ENCODE measurements around the gene PIK3C2G.
"Not testable (repeated sequence)": the region's sequence is repeated elsewhere in the genome, so short reads cannot be mapped to it uniquely, and the experiment has no call there.

PIK3C2G gene, protein sequence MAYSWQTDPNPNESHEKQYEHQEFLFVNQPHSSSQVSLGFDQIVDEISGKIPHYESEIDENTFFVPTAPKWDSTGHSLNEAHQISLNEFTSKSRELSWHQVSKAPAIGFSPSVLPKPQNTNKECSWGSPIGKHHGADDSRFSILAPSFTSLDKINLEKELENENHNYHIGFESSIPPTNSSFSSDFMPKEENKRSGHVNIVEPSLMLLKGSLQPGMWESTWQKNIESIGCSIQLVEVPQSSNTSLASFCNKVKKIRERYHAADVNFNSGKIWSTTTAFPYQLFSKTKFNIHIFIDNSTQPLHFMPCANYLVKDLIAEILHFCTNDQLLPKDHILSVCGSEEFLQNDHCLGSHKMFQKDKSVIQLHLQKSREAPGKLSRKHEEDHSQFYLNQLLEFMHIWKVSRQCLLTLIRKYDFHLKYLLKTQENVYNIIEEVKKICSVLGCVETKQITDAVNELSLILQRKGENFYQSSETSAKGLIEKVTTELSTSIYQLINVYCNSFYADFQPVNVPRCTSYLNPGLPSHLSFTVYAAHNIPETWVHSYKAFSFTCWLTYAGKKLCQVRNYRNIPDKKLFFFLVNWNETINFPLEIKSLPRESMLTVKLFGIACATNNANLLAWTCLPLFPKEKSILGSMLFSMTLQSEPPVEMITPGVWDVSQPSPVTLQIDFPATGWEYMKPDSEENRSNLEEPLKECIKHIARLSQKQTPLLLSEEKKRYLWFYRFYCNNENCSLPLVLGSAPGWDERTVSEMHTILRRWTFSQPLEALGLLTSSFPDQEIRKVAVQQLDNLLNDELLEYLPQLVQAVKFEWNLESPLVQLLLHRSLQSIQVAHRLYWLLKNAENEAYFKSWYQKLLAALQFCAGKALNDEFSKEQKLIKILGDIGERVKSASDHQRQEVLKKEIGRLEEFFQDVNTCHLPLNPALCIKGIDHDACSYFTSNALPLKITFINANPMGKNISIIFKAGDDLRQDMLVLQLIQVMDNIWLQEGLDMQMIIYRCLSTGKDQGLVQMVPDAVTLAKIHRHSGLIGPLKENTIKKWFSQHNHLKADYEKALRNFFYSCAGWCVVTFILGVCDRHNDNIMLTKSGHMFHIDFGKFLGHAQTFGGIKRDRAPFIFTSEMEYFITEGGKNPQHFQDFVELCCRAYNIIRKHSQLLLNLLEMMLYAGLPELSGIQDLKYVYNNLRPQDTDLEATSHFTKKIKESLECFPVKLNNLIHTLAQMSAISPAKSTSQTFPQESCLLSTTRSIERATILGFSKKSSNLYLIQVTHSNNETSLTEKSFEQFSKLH (N-terminal part only)

DNA sequence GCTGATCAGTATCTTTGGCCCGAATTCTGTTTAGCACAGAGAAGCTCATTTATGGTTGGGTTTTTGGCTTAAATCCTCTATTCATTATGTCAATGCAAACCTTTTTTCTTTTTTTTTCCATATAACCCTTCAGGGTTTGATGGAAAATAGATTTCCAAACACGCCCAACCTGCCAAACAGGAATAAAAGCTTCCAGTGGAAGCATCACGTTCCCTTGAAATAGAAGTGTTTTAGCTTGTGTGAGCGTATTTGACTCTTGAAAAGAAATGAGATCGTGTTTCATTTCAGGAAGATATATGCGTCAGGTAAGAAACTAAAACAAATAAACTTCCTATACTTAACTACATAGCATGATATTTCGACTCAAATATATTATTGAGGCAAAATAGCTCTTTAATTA lies at the start of gene PIK3C2G:
TSS of gene PIK3C2G (plus strand) at position 246 of the 400 bp plus-strand sequence. CDS start 20,564 bp downstream, outside the sequence.
- in situ Hi-C loops (cut with HindIII; ENCODE audit: low sequenced_read_pairs): no loop called here

DNA sequence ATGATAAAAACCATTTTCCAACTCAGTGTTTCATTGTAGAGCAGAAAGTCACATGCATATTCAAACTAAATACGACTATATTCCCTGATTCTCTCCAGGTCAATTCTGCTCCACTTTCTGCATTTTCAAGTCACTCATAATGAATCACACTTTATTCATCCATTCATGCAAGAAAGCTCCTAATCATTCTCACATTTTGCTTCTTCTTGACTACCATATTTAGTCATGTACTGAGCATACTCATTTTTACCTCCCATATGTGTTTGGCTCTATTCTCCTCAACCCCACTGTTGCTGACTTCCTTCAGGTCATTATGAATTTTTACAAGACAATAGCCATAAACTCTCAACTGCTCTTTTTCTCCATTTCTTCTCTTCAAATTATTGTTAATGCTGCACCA lies 43.4 kb upstream of the PIK3C2G start:
- in situ Hi-C loops (cut with HindIII; ENCODE audit: low sequenced_read_pairs): no loop called here

DNA sequence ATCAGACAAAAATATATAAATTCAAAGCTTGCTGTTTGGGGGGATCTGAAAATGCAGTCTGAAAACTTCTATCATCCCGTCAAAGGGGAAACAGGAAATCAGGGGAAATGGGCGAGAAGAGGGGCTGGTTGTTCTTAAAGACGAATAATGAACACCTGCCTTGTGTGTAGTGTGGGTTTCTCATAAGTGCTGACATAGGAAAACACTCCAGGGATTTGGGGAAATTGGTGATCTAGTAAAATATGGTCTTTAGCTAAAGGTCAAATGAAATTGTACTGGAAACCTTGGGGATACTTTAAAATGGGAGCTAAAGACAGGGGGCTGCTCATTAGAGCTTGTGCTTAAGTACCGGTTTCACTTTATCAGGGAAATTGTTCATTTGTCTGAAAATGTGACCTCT lies 39.6 kb upstream of the PIK3C2G start:
- in situ Hi-C loops (cut with HindIII; ENCODE audit: low sequenced_read_pairs): no loop called here

DNA sequence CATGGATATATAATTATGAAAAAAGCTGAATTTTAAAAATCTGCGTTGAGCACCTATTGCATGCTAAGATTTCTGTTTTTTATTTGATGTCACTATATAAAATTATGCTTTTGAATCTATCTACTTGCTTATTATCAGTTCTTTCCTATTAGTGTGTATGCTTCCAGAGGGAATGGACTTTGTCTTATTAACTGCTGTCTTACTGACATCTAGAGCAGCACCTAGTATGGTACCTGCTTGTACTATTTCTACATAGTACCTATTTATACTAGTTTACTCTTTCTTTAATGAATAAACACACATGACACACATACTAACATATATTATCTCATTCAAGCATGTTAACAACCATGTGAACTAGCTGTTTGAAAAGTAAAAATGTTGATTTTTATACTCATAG lies 38.6 kb upstream of the PIK3C2G start:
- in situ Hi-C loops (cut with HindIII; ENCODE audit: low sequenced_read_pairs): no loop called here

DNA sequence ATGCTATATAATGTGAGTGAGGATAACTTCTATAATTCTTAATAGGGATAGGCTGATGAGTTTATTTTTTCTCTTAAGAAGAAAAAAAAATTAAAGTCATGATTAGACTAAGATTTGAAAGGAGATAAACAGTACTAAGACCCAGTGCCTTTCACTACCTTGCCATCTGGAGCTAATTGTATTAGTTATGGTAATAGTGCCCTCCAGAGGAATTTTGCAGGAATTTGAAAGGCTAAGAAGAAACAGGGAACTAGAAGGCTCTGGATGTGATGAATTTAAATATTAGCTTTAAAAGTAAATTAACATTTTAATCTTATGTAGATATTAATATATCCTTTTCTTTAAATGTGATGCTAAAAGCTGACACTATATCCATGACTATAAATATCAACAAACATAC lies 36.6 kb upstream of the PIK3C2G start:
- in situ Hi-C loops (cut with HindIII; ENCODE audit: low sequenced_read_pairs): no loop called here

DNA sequence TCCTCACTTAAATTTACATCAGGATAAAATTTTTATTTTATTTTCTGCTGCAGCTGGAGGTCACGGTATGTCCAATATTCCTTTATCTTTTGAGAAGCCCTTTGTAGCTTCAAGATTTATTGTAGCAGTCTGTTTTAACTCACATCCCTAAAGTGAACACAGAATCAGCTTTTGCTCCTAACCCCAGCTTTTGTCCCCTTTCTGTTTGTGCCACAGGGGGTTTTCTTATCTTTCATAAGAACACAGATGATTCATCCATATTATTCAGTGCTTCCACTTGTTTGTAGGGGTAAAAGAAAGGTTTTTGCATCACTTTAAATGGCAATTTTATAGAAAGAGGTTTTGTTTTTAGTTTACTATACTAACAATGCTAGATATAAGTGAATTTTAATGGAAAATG lies 21.8 kb upstream of the PIK3C2G start:
- in situ Hi-C loops (cut with HindIII; ENCODE audit: low sequenced_read_pairs): no loop called here

DNA sequence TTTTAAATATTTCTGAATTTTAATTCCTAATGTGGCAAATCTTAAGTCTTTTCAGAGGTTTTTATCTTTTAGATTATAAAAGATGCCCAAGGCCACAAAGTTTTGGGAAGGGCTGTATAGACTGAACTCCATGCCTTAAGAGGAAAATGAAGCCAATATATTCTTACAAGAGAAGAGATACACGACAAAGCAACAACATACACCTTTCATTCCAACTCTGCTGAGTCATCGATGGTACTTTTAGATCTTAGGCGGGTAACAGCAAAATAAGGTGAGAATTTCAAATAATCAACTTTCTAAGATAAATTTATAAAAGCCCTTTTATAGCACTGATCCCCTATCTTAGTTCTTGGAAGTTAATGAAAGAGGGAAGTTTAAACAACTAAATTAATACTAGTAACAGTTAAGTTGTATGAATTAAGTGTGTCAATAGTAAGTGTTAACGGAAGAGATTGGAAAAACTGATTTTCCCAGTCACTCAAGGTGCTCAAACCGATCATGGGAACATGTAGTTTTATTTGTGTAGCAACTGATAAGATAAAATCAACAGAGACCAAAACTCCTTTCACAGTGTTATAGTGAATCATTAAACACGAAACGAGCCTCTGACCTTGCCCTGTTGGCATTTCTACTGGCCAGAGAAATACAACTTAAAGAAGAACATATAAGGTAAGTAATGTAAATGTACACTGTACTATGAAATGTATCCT lies 18.8 kb upstream of the PIK3C2G start:
- in situ Hi-C loops (cut with HindIII; ENCODE audit: low sequenced_read_pairs): no loop called here

DNA sequence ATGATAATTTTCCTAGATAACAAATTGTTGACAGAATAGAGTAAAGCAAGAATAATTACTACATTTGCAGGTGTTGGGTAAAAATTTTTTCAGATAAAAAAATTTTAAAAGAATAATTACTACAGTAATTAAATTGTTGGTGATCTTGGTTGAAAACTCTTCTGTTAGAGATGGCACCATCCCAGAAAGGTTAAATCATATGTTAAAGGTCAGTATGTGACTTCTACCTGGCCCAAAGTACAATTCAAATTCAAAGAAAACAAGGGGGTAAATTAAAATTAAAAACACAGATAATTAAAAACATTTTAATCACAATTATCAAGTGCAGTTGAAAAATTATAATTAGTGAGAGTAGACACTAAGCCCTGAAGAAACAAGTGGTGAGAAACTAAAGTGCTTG lies 18.1 kb upstream of the PIK3C2G start:
- in situ Hi-C loops (cut with HindIII; ENCODE audit: low sequenced_read_pairs): no loop called here

DNA sequence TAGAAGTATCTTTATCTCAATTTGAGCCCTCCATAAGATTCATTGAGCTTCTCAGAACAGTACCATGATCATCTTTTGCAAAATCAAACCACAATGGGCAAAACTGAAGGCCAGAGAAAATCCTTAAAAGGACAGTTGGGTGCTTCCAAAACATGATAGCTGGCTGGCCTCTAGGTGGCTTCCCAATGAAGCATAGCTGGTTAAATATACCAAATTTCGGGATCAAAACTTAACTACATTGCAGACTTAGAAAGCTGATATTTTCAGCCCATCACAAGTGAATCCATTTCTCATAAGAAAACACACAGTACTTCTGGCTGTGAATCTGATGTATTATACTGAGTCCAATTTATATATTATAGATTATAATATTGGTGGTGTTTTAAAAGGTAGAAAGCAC lies 15.3 kb upstream of the PIK3C2G start:
- in situ Hi-C loops (cut with HindIII; ENCODE audit: low sequenced_read_pairs): no loop called here

DNA sequence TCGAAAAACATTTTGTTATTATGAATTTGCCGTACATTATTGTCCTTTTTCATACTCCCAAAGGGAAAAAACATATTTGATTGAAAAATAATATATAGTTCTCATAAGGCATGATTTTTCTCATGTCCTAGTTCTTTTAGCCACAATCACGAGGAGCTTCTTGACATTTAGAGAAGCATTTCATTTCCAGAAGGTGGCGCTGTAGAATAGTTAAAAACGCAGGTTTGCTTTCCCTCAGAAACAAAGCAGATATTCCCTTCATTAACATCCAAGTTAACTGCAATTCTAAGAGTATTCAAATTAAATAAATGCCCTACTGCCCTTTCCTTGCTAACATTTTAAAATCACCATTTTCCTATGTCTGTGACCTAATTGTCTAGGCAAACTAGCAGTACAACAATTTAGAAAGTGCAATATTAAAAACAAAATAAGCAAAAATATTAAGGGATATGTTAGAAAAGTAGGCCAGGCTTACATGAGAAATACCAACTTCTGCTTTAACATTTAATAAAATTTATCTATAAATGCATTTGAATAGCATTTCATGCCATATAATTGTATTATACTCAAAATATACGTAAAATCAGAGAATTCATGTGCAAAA lies 10.9 kb upstream of the PIK3C2G start:
- in situ Hi-C loops (cut with HindIII; ENCODE audit: low sequenced_read_pairs): no loop called here

DNA sequence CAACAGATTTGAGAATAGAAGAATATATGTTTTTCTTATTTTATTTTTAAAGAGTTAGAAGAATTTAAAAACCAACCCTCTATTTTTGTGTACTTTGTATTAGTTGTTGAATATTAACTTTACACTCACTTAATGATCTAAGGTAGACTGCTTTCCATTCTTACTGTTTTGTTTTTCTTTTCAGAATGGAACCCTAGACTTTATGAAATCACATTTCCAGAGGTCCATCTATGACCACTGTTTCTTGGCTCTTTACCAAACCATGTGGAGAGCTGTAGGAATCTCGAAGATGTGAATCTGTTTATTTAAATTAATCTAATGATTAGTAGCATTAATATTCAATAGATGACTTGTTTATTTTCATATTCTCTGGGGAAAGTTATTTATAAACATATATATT lies 7.2 kb upstream of the PIK3C2G start:
- in situ Hi-C loops (cut with HindIII; ENCODE audit: low sequenced_read_pairs): no loop called here

DNA sequence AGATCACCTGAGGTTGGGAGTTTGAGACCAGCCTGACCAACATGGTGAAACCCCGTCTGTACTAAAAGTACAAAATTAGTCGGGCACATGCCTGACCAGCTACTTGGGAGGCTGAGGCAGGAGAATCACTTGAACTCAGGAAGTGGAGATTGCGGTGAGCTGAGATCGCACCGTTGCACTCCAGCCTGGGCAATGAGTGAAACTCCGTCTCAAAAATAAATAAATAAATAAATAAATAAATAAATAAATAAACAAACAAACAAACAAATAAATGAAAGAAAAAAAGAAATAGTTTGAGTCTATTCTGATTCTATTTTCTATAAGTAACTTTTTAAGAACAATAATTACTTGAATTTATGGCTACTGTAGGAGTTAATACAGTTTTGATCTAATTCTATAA lies 6.3 kb upstream of the PIK3C2G start:
- in situ Hi-C loops (cut with HindIII; ENCODE audit: low sequenced_read_pairs): not testable (repeated sequence)

DNA sequence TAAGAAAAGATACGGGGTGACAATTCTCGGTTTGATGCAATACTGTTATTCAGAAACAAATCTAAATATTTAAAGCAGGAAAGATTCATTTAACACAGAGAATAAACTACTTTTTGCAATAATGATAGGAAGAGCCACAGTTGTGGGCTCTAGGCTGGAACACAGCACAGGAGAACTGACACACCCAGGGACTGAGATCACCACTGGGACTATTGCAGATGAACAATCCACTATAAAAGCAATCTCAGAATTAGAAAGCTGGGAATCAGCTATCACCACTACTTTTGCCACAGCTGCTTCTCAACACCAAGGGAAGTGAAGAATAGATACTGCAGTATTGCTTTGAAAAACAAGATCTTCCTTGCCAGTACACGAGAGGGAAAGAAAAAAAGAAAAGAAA lies 4.1 kb upstream of the PIK3C2G start:
- in situ Hi-C loops (cut with HindIII; ENCODE audit: low sequenced_read_pairs): no loop called here

DNA sequence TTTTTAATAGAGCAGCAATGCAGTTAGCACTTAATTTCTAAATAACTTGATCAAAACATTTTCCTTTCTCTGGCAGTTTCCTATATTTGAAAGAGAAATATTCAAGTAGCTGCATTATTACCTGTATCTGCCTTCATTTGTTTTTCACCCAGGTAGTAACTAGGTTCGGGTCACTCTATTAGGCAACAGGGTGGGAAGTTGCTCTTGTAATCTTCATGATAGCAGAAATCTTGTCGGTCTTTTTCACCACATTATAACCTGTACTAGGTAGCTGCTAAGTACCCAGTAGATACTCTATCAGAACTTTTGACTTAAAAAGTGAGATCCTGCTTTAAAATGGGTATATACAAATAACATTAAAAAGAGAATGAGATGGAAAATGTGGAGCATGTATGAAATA lies 2.4 kb upstream of the PIK3C2G start:
- in situ Hi-C loops (cut with HindIII; ENCODE audit: low sequenced_read_pairs): no loop called here

DNA sequence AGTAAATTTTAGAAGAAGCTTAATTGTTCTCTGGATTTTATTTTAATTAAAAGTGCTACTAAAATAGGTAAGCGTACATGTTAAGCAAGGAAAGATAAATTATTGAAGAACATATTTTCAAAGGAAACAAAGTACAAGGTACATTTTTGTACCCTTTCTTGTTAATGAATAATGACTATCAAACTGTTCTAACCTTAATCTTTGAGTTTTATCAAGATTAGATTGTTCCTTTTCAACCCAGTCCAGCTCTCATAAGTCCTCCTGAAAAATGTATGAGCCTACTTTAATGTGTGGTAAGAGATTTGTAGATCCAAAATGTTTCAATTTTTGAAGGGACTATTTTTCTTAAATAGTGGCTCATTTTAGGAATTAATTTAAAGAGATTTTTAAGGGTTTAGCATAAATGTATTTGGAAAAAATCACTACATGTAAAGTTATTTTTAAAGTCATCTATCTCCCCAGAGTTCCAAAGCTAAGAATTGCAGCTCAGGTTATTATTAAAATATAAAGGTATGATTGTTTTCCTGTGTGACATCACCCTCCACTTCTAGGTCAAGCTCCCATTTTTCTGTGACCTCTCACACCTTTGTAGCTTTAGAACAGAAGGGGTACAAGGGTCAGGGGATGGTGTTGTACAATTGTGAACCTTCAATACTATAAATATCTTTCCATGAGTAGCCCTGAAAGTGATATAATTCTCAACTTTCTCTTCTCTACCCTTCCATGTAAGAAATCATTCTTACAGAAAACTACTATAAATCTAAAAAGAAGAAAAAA lies 1.2 kb upstream of the PIK3C2G start:
- in situ Hi-C loops (cut with HindIII; ENCODE audit: low sequenced_read_pairs): no loop called here

DNA sequence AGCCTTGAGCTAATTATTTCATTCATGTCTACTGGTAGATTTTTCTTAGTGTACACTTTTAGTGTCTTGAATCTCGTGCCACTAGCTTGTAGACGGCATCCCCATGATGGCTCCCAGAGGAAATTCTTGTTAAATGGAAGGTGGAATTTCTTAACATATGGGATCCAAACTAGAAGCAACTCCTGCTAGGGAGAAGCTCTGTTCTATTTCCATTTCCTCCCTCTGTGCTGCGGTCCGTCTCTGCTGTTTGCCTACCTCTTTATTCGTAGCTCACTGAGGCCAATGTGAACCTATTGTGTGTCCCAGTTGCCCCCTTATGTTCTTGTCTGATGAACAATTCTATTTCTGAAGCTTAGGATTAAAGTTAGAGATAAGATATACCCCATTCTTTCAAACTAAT lies 588 bp downstream of the PIK3C2G start:
- in situ Hi-C loops (cut with HindIII; ENCODE audit: low sequenced_read_pairs): no loop called here

DNA sequence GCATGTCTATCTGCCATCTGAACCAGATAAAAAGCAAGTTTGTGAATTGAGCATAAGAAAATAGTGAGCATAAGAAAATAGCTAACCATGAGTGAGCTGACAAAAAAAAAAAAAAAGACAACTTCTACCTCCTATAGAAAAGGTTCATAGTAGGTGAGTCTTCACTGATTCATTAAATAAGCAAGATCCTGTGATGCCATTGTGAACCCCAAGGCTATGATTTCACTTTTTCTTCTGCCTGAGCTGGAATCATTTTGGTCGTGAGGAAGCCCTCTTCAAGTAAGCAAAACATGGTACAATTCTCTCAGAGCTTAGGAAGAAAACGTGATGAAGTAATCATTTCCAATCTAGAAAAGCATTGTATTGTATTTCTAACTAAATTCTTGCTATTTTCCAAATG lies 1.2 kb downstream of the PIK3C2G start:
- in situ Hi-C loops (cut with HindIII; ENCODE audit: low sequenced_read_pairs): no loop called here

DNA sequence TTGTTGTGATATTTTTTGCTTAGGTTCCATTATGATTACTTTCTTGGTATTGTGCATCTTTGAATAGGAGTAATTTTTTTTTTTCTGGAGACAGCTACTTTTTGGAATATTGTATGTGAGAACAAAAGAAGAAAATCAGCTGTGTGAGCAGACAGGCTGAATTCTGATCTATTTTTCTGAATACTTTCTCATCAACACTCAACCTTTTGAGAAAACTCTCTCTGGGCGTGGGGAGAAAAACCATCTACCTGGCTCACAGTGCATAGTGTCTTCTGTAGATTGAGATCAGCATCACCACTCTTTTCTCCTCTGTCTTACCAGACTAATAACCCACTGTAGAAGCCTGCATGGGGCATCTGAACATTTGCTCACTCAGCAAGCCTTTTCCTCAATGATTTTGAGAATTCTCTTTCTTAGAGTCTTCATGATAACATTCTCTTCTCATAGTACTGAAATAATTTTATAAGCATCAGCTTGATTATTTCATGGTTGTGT lies 3.3 kb downstream of the PIK3C2G start:
- in situ Hi-C loops (cut with HindIII; ENCODE audit: low sequenced_read_pairs): no loop called here

DNA sequence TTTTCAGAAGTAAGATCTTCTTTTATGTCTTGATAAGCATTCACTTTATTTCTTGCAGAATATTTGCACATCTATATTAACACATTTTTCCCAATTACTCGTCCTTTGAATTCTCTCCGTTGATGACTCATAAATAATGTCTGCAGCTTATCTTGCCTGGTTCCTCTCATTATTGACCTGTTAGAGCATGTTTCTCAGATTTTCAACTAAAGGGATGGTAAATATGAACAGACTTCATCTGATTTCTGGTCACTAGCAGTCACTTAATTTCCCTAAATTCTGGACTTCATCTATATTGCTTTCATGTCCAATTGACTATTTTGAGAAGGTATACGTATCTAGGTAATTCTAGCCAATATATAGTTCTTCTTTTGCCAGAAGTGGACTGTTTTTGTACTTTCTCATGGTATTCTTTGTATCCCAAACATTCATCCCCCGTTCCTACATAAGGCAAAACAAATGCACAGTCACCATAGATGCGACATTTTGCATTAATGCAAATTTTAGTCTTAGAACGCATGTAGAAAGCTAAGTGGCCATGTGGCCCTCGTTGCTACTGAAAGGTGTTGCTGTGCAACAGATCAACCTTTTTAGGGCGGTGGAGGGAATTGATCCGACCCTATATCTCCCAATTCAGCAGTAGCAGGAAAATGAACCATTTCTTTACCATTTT lies 6.2 kb downstream of the PIK3C2G start:
- in situ Hi-C loops (cut with HindIII; ENCODE audit: low sequenced_read_pairs): no loop called here

Measured in DLD1 (cell line).